ENCODE results near the gene EI24. TPM values are rescaled to one million over a fixed set of nuclear protein-coding genes. Genes with fewer than 3 reads are reported as not detected.

EI24 gene
- total and polyA plus RNA-seq, 9 of the 15 experiments (the other 6 are each of a cell fraction or from before 2014, with no cell fraction given), result 50.4 to 260 (median 168) TPM

DNA sequence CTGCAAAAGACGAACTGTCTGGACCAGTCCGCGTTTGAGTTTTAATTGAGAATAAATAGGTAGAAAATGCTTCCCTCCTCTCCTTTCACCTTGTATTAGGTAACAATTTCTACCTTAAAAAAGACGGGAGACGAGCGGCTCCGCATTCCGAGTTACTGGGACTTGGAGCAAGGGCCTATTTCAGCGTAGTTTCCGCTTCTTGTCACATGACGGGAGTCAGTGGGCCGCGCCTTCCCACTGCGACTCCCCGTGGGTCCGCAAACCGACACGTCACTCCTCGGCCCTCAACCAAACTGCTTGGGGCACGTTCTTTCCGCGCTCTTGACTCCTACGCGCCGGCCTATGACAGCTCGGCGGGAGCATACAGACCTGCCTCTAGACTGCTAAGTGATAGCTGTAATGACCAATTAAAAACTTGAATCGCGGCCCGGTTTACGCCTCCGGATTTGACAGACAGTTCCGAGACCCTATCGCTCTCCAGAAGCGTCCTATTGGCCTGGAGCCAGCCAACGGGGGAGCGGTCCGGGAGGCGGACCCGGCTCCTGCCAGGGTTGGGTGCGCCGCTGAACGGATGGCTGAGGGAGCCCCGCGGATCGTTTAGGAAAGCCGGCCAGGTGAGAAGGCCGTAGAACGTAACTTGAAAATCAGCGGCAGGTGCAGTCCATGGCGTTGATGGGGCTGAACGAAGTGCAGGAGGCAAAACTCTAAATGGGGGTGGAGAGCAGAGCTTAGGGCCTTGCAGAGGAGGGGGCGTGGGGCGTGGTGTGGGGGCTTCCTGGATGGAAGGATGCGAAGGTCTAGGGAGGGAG lies 23.2 kb downstream of the EI24 start, which contains the start of gene STT3A (continued):
- TF ChIP-seq, protein P1, sequence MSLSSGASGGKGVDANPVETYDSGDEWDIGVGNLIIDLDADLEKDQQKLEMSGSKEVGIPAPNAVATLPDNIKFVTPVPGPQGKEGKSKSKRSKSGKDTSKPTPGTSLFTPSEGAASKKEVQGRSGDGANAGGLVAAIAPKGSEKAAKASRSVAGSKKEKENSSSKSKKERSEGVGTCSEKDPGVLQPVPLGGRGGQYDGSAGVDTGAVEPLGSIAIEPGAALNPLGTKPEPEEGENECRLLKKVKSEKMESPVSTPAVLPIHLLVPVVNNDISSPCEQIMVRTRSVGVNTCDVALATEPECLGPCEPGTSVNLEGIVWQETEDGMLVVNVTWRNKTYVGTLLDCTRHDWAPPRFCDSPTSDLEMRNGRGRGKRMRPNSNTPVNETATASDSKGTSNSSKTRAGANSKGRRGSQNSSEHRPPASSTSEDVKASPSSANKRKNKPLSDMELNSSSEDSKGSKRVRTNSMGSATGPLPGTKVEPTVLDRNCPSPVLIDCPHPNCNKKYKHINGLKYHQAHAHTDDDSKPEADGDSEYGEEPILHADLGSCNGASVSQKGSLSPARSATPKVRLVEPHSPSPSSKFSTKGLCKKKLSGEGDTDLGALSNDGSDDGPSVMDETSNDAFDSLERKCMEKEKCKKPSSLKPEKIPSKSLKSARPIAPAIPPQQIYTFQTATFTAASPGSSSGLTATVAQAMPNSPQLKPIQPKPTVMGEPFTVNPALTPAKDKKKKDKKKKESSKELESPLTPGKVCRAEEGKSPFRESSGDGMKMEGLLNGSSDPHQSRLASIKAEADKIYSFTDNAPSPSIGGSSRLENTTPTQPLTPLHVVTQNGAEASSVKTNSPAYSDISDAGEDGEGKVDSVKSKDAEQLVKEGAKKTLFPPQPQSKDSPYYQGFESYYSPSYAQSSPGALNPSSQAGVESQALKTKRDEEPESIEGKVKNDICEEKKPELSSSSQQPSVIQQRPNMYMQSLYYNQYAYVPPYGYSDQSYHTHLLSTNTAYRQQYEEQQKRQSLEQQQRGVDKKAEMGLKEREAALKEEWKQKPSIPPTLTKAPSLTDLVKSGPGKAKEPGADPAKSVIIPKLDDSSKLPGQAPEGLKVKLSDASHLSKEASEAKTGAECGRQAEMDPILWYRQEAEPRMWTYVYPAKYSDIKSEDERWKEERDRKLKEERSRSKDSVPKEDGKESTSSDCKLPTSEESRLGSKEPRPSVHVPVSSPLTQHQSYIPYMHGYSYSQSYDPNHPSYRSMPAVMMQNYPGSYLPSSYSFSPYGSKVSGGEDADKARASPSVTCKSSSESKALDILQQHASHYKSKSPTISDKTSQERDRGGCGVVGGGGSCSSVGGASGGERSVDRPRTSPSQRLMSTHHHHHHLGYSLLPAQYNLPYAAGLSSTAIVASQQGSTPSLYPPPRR (CRISPR knock-in tag; IDR thresholded peaks at IDR 0.05; ENCODE audit: borderline replicate concordance), result no peak
- TF ChIP-seq SRSF1 (IDR thresholded peaks at IDR 0.05; ENCODE audit: low read depth, low read length) (no peak), NONO (IDR thresholded peaks at IDR 0.05; ENCODE audit: low read depth in 2 of 2, low read length in 1 of 2) (peak in 1 of 2 experiments; percentile 34; a peak in 1 of 4 replicates), RCOR1 (IDR thresholded peaks at IDR 0.05; ENCODE audit: borderline replicate concordance in 1 of 2, low read depth in 2 of 2, low read length in 2 of 2) (peak in 1 of 2 experiments; percentile 17; a peak in 1 of 4 replicates), DNMT1 (IDR thresholded peaks at IDR 0.05) (no peak), MAZ (CRISPR knock-in tag; conservative IDR thresholded peaks at IDR 0.05 in 1 of 2, IDR thresholded peaks at IDR 0.05 in 1 of 2) (no peak; a peak in 2 of 4 replicates), RBM15 (IDR thresholded peaks at IDR 0.05; ENCODE audit: insufficient read depth, low read length) (no peak), ZNF354B (CRISPR knock-in tag; IDR thresholded peaks at IDR 0.05) (no peak), ARID2 (IDR thresholded peaks at IDR 0.05) (no peak), ZNF12 (CRISPR knock-in tag; IDR thresholded peaks at IDR 0.05) (no peak), ADNP (tag; IDR thresholded peaks at IDR 0.05) (no peak), TAF7 (tag; IDR thresholded peaks at IDR 0.05) (no peak; the same call in none of the 2 replicates), ZNF217 (CRISPR knock-in tag; IDR thresholded peaks at IDR 0.05) (no peak), NCOA6 (IDR thresholded peaks at IDR 0.05) (no peak), EZH2 (IDR thresholded peaks at IDR 0.05; ENCODE audit: borderline replicate concordance, low read depth, low read length) (no peak), ZNF699 (CRISPR knock-in tag; IDR thresholded peaks at IDR 0.05; ENCODE audit: insufficient replicate concordance) (no peak), HCFC1 (IDR thresholded peaks at IDR 0.05; ENCODE audit: low read depth, low read length) (peak; percentile 62), SP2 (IDR thresholded peaks at IDR 0.05; ENCODE audit: extremely low read depth, low read depth, low read length, poor library complexity, severe bottlenecking) (peak; percentile 94), KLF10 (CRISPR knock-in tag; IDR thresholded peaks at IDR 0.05) (no peak), BCL6 (CRISPR knock-in tag; IDR thresholded peaks at IDR 0.05) (no peak)
- TF ChIP-seq, protein P2, sequence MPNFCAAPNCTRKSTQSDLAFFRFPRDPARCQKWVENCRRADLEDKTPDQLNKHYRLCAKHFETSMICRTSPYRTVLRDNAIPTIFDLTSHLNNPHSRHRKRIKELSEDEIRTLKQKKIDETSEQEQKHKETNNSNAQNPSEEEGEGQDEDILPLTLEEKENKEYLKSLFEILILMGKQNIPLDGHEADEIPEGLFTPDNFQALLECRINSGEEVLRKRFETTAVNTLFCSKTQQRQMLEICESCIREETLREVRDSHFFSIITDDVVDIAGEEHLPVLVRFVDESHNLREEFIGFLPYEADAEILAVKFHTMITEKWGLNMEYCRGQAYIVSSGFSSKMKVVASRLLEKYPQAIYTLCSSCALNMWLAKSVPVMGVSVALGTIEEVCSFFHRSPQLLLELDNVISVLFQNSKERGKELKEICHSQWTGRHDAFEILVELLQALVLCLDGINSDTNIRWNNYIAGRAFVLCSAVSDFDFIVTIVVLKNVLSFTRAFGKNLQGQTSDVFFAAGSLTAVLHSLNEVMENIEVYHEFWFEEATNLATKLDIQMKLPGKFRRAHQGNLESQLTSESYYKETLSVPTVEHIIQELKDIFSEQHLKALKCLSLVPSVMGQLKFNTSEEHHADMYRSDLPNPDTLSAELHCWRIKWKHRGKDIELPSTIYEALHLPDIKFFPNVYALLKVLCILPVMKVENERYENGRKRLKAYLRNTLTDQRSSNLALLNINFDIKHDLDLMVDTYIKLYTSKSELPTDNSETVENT (CRISPR knock-in tag; IDR thresholded peaks at IDR 0.05), result 0 out of 2 replicates have a peak, but pooled peaks have one; percentile 51
